Measurements from ENCODE around the gene TSEN54.

TSEN54 gene

GRCh38 chr17:75521951-75522727, 5.8 kb downstream of the TSEN54 start:
- no peak for DNase-seq (ENCODE audit: low read depth in 1 of 2, low spot score in 1 of 2)
- Histone ChIP-seq H3K4me3 (replicated peaks; ENCODE audit: insufficient read depth, low read length) (no peak overlapping the region), H3K27ac (replicated peaks) (no peak overlapping the region), H3K27me3 (ENCODE audit: insufficient read depth, poor library complexity, severe bottlenecking) (peaks cover 4% of the 10 kb centered on the region)
- TF ChIP-seq SPI1 (IDR thresholded peaks at IDR 0.05; ENCODE audit: borderline replicate concordance, low read depth) = no peak
- TF ChIP-seq REST (IDR thresholded peaks at IDR 0.05; ENCODE audit: insufficient replicate concordance, low read depth) = no peak
- no peak for TF ChIP-seq POLR2AphosphoS5 (IDR thresholded peaks at IDR 0.05; ENCODE audit: low read depth)
- no peak for TF ChIP-seq GABPA (IDR thresholded peaks at IDR 0.05; ENCODE audit: low read depth)
- TF ChIP-seq, protein P1, sequence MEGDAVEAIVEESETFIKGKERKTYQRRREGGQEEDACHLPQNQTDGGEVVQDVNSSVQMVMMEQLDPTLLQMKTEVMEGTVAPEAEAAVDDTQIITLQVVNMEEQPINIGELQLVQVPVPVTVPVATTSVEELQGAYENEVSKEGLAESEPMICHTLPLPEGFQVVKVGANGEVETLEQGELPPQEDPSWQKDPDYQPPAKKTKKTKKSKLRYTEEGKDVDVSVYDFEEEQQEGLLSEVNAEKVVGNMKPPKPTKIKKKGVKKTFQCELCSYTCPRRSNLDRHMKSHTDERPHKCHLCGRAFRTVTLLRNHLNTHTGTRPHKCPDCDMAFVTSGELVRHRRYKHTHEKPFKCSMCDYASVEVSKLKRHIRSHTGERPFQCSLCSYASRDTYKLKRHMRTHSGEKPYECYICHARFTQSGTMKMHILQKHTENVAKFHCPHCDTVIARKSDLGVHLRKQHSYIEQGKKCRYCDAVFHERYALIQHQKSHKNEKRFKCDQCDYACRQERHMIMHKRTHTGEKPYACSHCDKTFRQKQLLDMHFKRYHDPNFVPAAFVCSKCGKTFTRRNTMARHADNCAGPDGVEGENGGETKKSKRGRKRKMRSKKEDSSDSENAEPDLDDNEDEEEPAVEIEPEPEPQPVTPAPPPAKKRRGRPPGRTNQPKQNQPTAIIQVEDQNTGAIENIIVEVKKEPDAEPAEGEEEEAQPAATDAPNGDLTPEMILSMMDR (IDR thresholded peaks at IDR 0.05; ENCODE audit: insufficient read depth, low read length) = no peak

DNA sequence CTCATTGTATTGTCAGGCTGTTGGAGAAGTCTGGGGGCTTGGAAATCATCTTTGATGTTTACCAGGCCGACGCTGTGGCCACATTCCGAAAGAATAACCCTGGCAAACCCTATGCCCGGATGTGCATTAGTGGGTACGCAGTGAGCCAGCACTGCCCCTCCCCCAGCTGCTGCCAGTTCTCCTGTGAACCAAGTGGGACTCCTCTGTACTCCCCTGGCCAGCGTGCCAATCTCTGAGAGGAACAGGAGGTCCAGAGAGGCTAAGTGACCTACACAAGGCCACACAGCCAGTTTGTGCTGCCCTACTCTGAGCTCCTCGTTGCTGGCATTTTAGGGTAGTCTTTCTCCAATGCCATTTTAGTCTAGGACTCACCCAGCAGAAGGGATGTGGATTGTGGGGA, 7.3 kb downstream of the TSEN54 start:
- DNase-seq (ENCODE audit: low read depth in 1 of 2, low spot score in 1 of 2) = no peak
- Histone ChIP-seq H3K27ac (replicated peaks) (no peak overlapping the region), H3K4me3 (replicated peaks; ENCODE audit: insufficient read depth, low read length) (no peak overlapping the region), H3K27me3 (ENCODE audit: insufficient read depth, poor library complexity, severe bottlenecking) (peaks cover 4% of the 10 kb centered on the region)
- TF ChIP-seq GABPA (IDR thresholded peaks at IDR 0.05; ENCODE audit: low read depth) (no peak), SPI1 (IDR thresholded peaks at IDR 0.05; ENCODE audit: borderline replicate concordance, low read depth) (no peak), REST (IDR thresholded peaks at IDR 0.05; ENCODE audit: insufficient replicate concordance, low read depth) (no peak), POLR2AphosphoS5 (IDR thresholded peaks at IDR 0.05; ENCODE audit: low read depth) (no peak)
- TF ChIP-seq, protein P1 (IDR thresholded peaks at IDR 0.05; ENCODE audit: insufficient read depth, low read length) = no peak

- Histone ChIP-seq H3K27me3 (ENCODE audit: insufficient read depth, poor library complexity, severe bottlenecking) (peaks cover 4% of the 10 kb centered on the region), H3K4me3 (replicated peaks; ENCODE audit: insufficient read depth, low read length) (no peak overlapping the region), H3K27ac (replicated peaks) (no peak overlapping the region)
- DNase-seq (ENCODE audit: low read depth in 1 of 2, low spot score in 1 of 2) = no peak
- TF ChIP-seq GABPA (IDR thresholded peaks at IDR 0.05; ENCODE audit: low read depth) (no peak), REST (IDR thresholded peaks at IDR 0.05; ENCODE audit: insufficient replicate concordance, low read depth) (no peak), SPI1 (IDR thresholded peaks at IDR 0.05; ENCODE audit: borderline replicate concordance, low read depth) (no peak), POLR2AphosphoS5 (IDR thresholded peaks at IDR 0.05; ENCODE audit: low read depth) (no peak)
- TF ChIP-seq, protein P1 (IDR thresholded peaks at IDR 0.05; ENCODE audit: insufficient read depth, low read length) = no peak
Measured at GRCh38 chr17:75524269-75524969, 8.1 kb downstream of the TSEN54 start.
